ENCODE measurements around the gene BDKRB1. TPM values are rescaled to one million over a fixed set of nuclear protein-coding genes. Genes with fewer than 3 reads are reported as not detected.

Gene BDKRB1
- polyA plus RNA-seq, 3 donors = not detected

DNA sequence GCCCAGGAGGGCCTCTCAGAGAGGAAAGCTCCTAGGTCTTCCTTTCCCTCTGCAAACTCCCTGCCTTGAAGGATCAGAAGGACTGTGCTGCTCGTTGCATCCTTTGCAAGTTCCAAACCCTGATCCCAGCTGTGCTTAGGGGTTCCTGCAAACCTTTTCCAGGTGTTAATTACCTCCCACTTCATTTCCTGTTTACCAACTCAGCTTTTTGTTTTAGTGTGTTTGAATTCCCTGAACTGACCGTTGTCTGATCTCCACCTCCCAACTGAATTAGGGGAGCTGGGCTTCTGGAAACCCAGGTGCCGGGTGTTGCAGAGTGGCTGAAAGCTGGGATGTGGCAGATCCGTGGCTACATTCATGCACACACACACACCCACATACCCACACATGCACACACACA is 20.6 kb upstream of the BDKRB1 start:
- Histone ChIP-seq H4K20me1 (ENCODE audit: insufficient read depth, low read length) (no peaks in the 10 kb centered on the region), H3K4me3 (replicated peaks in 1 of 3; ENCODE audit: low read depth in 2 of 3, low read length in 3 of 3) (no peak overlapping the region), H2AFZ (ENCODE audit: insufficient read depth, low read depth, low read length, poor library complexity, severe bottlenecking) (no peak overlapping the region), H3K4me1 (ENCODE audit: control insufficient read depth in 1 of 2, insufficient read depth in 2 of 2, low read length in 2 of 2) (no peaks in the 10 kb centered on the region), H3K79me2 (ENCODE audit: insufficient read depth, low read length) (no peaks in the 10 kb centered on the region), H3K27me3 (ENCODE audit: control insufficient read depth in 2 of 2, insufficient read depth in 2 of 2, low read length in 2 of 2) (no peaks in the 10 kb centered on the region), H3K27ac (ENCODE audit: low read depth in 1 of 2, low read length in 2 of 2) (no peak overlapping the region), H3K4me2 (replicated peaks; ENCODE audit: extremely low read depth, low read length, poor library complexity, severe bottlenecking) (no peak overlapping the region), H3K36me3 (replicated peaks in 1 of 2; ENCODE audit: control insufficient read depth in 1 of 2, insufficient read depth in 2 of 2, low read length in 2 of 2) (no peaks in the 10 kb centered on the region), H3K9ac (ENCODE audit: insufficient read depth, low read length, poor library complexity, severe bottlenecking) (no peak overlapping the region), H3K9me3 (replicated peaks in 1 of 2; ENCODE audit: control insufficient read depth in 1 of 2, insufficient read depth in 1 of 2, low read length in 2 of 2) (no peaks in the 10 kb centered on the region)
- H3K4me3 Mint-ChIP-seq = no peak overlapping the region
- TF ChIP-seq, protein P1, sequence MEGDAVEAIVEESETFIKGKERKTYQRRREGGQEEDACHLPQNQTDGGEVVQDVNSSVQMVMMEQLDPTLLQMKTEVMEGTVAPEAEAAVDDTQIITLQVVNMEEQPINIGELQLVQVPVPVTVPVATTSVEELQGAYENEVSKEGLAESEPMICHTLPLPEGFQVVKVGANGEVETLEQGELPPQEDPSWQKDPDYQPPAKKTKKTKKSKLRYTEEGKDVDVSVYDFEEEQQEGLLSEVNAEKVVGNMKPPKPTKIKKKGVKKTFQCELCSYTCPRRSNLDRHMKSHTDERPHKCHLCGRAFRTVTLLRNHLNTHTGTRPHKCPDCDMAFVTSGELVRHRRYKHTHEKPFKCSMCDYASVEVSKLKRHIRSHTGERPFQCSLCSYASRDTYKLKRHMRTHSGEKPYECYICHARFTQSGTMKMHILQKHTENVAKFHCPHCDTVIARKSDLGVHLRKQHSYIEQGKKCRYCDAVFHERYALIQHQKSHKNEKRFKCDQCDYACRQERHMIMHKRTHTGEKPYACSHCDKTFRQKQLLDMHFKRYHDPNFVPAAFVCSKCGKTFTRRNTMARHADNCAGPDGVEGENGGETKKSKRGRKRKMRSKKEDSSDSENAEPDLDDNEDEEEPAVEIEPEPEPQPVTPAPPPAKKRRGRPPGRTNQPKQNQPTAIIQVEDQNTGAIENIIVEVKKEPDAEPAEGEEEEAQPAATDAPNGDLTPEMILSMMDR (IDR thresholded peaks at IDR 0.05) = no peak
- peaks cover 2 to 12% (median 4%) of the 10 kb centered on the region in 3 donors for H3K27me3 Mint-ChIP-seq (ENCODE audit: low read depth in 3 of 3)
- H3K27ac Mint-ChIP-seq = no peak overlapping the region
- no CpG with 5 or more reads among the region's 4 CpGs for WGBS (ENCODE audit: insufficient coverage)
- DNase-seq = no peak
- H3K4me1 Mint-ChIP-seq = no peaks in the 10 kb centered on the region
- H3K36me3 Mint-ChIP-seq = no peaks in the 10 kb centered on the region
- intact Hi-C loops (cut with micrococcal nuclease) = no loop called here
- H3K9me3 Mint-ChIP-seq = peaks cover 0 to 2% (median 0%) of the 10 kb centered on the region in 7 donors

DNA sequence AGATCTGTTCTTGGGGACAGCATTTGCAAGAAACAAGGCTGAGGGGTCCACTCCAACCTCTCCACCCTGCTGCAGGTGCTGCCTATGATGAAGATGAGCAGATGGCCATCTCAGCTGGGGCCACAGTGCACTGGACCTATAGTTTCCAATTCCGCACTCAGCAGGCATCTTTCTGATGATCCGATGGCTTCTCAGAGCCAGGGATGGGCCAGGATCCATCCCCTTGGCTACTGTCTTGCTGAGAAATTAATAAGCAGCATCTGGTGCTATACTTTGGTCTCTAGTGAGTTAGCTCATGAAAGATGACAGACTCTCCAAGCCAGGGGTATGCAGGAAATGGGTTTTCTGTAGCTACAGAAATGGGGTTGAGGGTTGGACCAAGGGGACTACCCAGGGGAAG is 18.4 kb upstream of the BDKRB1 start:
- peaks cover 0 to 6% (median 3%) of the 10 kb centered on the region in 7 donors for H3K9me3 Mint-ChIP-seq
- H3K27me3 ChIP-seq (ENCODE audit: control insufficient read depth in 2 of 2, insufficient read depth in 2 of 2, low read length in 2 of 2) = no peaks in the 10 kb centered on the region
- H3K9ac ChIP-seq (ENCODE audit: insufficient read depth, low read length, poor library complexity, severe bottlenecking) = no peak overlapping the region
- H3K4me3 ChIP-seq (replicated peaks in 1 of 3; ENCODE audit: low read depth in 2 of 3, low read length in 3 of 3) = no peak overlapping the region
- WGBS (ENCODE audit: insufficient coverage) = 91% methylated on average over 2 of the region's 2 CpGs
- no peaks in the 10 kb centered on the region for H4K20me1 ChIP-seq (ENCODE audit: insufficient read depth, low read length)
- no peak overlapping the region for H3K4me2 ChIP-seq (replicated peaks; ENCODE audit: extremely low read depth, low read length, poor library complexity, severe bottlenecking)
- no peaks in the 10 kb centered on the region for H3K36me3 ChIP-seq (replicated peaks in 1 of 2; ENCODE audit: control insufficient read depth in 1 of 2, insufficient read depth in 2 of 2, low read length in 2 of 2)
- DNase-seq = no peak
- no peaks in the 10 kb centered on the region for H3K79me2 ChIP-seq (ENCODE audit: insufficient read depth, low read length)
- no peaks in the 10 kb centered on the region for H3K36me3 Mint-ChIP-seq
- H2AFZ ChIP-seq (ENCODE audit: insufficient read depth, low read depth, low read length, poor library complexity, severe bottlenecking) = no peak overlapping the region
- no peak overlapping the region for H3K4me3 Mint-ChIP-seq
- TF ChIP-seq, protein P1 (IDR thresholded peaks at IDR 0.05) = no peak
- no peak overlapping the region for H3K27ac Mint-ChIP-seq
- peaks cover 0 to 2% of the 10 kb centered on the region in 2 donors for H3K9me3 ChIP-seq (replicated peaks in 1 of 2; ENCODE audit: control insufficient read depth in 1 of 2, insufficient read depth in 1 of 2, low read length in 2 of 2)
- peaks cover 2 to 10% (median 4%) of the 10 kb centered on the region in 3 donors for H3K27me3 Mint-ChIP-seq (ENCODE audit: low read depth in 3 of 3)
- H3K4me1 Mint-ChIP-seq = no peaks in the 10 kb centered on the region
- intact Hi-C loops (cut with micrococcal nuclease) = no loop called here
- no peak overlapping the region for H3K27ac ChIP-seq (ENCODE audit: low read depth in 1 of 2, low read length in 2 of 2)
- H3K4me1 ChIP-seq (ENCODE audit: control insufficient read depth in 1 of 2, insufficient read depth in 2 of 2, low read length in 2 of 2) = no peaks in the 10 kb centered on the region
